GM19025 (cell line): ENCODE measurements around the gene ATP7A.
"Not testable (repeated sequence)": the region's sequence is repeated elsewhere in the genome, so short reads cannot be mapped to it uniquely, and the experiment has no call there.

ENCODE experiments used
- ATAC-seq: cut with Tn5 transposase; IDR thresholded peaks from one replicate; pipeline ENCODE4 v1.9.1; 2021; ENCODE audit warnings: mild to moderate bottlenecking, low read depth, moderate library complexity; ENCODE audit not compliant: unreplicated experiment

Gene ATP7A

DNA sequence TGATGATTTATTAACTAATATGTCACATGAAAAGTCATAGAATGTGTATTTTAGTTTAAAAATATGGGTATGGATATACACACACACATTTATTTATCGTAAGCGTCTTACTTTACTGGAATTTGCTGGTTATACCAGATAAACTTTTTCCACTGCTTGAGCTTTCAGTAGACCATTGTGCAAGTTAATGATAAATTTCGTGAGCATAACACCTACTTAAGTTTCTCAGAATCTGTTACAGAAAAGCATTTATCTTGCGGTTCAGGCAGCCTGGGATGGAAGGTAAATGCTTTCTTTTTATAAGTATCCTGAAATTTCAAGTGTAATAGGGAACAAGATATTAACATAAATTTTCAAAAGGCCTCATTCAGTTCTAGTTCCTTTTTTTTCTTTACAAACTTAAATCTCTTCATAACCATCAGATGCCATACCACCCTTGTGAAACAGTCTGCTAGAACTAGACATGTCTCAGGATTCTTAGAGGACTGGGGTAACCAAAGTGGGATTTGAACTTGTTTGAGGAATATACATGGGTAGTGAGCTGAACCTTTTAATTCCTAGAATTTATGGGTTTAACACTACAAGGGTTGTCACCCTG, 27.7 kb downstream of the ATP7A start:
- ATAC-seq: no peak

DNA sequence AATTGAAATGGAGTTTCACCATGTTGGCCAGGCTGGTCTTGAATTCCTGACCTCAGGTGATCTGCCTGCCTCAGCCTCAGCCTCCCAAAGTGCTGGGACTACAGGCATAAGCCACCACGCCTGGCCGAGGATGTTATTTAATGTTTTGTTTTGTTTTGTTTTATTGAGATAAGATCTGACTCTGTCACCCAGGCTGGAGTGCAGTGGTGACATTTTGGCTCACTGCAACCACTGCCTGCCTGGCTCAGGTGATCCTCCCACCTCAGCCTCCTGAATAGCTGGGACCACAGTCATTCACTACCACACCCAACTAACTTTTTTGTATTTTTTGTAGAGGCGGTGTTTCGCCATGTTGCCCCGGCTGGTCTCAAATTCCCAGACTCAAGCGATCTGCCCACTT, 34.5 kb downstream of the ATP7A start:
- ATAC-seq: not testable (repeated sequence)

DNA sequence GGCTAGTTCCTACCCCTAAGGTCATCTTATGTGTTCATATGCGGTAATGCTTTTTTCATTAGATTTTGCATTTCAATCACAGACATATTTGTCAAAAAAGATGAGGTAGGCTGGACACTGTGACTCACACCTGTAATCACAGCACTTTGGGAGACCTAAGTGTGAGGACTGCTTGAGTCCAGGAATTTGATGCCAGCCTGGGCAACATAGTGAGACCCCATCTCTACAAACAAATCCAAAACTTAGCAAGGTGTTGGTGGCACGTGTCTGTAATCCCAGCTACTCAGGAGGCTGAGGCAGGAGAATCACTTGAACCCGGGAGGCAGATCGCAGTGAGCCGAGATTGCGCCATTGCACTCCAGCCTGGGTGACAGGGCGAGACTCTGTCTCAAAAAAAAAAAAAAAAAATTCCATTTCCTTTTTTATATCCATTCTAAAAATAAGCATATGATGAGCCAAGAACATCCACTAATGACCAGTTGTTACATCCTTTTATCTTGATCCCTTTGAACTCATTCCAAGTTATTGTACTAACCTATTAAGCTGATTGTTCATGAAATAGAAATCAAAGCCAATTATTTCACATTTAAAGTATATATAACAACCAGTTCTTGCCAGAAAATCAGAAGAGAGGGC, 35.5 kb downstream of the ATP7A start:
- no peak for ATAC-seq

DNA sequence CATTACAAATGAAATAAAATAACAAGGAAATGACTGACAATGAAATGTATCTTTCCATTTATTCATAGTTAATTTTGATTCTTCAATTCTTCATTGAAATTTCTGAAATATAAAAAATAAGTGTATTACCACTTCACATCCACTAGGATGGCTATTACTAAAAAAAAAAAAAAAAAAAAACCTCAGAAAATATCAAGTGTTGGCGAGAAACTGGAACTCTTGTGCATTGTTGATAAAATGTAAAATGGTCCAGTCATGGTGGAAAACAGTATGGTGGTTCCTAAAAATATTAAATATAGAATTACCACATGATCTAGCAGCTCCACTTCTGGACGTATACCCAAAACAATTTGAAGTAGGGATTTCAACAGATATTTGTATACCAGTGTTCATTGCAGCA, 36.1 kb downstream of the ATP7A start:
- ATAC-seq: no peak

DNA sequence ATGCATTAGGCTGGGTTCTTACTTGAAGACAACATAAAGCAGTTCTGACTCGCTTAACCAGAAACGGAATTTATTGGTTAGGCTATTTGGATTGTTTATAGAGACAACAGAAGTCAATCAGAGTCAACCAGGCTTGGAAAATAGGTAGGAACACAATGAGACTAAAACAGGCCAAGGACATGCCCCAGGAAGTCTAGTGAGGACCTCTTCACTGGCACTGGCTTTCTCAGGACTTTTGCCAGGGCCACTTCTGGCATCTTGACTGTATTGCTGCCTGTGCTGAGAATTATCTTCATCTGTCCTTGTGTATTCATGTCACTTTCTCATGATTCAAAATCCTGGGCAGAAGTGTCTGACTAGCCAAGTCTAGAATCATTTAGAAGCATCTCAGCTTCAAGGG, 39.3 kb downstream of the ATP7A start:
- no peak for ATAC-seq

DNA sequence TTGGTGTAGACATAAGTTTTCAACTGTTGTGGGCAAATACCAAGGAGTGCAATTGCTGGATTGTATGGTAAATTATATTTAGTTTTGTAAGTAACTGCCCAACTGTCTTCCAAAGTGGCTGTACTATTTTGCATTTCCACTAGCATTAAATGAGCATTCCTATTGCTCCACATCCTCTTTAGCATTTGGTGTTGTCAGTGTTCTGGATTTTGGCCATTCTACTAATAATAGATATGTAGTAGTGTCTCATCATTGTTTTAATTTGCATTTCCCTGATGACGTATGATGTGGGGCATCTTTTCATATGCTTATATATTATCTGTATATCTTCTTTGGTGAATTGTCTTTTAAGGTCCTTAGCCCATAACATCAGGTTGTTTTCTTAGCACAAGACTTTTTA, 41.7 kb downstream of the ATP7A start:
- ATAC-seq: no peak

DNA sequence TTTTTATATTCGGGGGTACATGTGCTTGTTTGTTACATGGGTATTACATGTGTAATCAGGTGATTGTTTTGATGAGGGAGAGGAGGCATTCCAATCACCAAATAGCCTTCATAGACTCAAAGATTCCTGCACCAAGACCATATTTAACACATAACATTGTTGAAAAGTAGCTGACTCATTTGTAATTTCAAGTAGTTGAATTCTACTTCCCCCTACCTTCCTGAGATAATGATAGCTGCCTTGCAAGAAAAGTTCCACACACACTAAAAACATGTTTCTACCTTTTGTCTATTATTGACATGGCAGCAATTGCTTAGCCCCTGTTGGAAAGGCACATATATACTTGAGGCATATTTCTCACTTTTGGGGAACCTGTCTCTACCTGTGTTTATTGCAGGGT, 42.8 kb downstream of the ATP7A start:
- ATAC-seq: no peak

DNA sequence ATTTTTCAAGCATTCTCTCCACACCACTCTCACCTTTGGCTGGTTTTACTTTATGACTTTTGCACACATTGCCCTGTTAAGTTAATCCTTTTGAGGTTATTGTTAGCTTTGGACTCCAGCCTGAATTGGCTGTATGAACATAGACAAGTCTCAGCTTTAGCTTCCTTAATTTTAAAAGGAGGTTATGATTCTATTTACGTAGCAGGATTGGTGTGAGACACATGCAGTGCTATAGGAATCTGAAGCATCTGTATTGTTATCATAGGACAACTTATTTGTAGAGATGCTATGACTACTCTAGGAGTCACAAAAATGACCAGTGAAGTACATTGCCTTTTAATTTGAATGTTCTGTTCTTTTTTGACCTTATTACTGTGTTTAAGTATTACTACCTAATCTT, 43.2 kb downstream of the ATP7A start:
- ATAC-seq: no peak

DNA sequence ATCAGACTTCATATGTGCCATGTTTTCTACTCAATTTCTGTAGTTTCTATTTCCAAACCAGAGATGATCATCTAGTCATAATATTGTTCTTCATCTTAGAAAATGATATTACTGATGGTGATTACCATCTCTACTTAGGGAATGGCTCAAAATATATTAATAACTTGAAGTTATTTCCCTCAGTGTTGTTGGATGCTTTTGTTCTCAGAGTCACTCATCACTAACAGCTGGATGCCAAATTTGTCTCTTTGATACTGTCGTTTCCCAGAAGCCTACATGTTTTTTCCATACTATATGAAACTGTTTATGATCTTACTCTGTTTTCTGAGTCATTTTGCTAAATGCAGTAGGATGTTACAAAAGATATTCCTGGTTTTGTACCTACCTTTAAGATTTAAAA, 50.1 kb downstream of the ATP7A start:
- ATAC-seq: no peak

DNA sequence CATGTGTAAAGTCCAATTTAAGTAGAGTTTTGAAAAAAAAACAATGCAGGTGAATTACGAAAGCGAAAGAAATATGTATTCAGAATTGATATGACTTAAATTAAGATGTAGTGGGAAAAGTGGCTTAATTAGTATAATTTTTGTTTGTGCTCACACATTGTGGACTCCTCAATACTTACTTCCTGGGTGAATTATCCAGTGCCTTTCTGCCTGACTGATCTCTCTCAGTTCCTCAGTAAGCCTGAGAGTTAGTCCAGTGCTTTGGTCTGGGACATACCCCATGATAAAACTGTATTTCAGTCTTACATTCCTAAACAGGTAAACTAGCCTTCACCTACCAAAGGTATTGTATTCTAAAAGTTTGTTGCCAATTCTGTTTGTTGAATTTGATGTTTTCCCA, 50.6 kb downstream of the ATP7A start:
- no peak for ATAC-seq

DNA sequence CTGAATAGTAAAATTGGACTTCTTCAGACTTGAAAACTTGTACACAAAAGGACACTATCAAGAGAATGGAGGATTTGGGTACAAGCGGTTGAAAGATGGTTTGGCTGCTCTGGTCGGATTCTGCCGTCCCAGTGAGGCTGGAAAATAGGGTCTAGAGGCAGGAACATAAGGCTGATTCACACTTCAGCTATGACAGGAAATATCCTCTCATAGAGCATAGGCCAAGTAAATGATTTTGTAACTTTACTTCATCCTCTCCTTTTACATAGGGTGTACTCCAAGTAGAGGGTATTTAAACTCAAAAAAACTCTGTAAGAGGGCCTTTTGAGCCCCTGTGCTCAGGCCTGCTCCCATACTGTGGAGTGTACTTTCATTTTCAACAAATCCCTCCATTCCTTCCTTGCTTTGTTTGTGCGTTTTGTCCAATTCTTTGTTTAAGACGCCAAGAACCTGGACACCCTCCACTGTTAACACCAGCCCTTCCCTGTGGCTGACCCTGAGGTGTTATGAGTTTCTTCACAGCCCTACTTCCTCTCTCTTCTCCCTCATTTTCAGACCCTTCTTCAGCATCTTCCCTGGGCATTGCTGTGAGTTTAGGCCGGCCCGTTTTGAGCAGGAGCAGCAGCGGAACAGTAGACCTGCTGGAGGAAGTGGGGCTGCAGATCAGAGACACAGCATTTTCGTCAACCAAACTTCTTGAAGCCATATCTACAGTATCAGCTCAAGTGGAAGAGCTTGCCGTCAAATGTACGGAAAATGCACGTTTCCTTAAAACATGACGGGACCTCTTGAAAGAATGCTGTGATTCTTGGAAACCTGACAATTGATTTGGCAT, 51.8 kb downstream of the ATP7A start:
- no peak for ATAC-seq

DNA sequence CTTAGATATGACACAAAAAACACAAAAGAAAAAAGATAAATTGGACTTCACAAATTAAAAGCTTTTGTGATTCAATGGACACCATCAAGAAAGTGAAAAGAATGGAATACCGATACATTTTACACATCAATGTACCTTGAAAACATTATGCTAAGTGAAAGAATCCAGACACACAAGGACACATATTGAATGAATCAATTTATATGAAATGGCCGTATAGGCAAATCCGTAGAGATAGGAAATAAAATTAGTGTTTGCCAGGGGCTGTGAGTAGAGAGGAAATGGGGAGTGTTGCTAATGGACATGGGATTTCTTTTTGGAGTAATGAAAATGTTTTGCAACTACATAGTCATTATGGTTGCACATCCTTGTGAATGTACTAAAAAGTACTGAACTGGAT, 55.9 kb downstream of the ATP7A start:
- ATAC-seq: no peak

DNA sequence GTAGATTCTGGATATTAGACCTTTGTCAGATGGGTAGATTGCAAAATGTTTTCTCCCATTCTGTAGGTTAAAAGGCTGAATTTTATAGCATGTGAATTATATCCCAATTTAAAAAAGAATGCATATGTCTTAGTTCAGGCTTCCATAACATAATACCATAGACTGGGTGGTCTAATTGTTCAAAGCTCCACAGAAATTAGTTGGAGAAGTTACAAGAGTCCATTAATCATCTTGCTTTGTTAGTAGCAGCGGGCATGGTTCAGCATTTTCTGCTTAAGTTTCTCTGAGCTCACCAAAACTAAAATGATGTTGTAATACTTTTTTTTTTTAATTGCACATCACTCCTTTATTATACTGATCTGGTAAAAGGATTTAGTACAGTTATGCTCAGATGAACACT, 57.1 kb downstream of the ATP7A start:
- no peak for ATAC-seq

DNA sequence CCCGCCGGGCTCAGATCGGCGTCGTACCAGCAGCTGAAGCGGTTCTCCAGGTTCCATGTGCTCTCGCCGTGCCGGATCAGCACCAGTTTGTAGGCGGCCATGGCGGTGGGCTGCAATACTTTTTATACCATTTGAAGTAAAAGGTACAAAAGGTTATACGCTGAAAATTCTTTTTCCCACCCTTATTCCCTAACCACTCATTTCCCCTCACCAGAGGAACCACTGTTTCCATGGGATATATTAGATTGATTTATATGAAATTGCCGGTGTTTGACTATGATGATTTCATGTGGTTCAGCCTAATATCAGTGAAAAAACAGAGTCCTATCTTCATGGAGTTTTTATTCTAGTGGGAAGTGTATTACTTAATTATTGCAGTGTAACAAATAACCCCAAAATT, 59.0 kb downstream of the ATP7A start, which contains the start of gene PGAM4:
PGAM4 (minus strand) TSS at position 101 of the 400 bp plus-strand sequence; CDS start at position 101, 0 bp downstream.
- ATAC-seq: no peak

DNA sequence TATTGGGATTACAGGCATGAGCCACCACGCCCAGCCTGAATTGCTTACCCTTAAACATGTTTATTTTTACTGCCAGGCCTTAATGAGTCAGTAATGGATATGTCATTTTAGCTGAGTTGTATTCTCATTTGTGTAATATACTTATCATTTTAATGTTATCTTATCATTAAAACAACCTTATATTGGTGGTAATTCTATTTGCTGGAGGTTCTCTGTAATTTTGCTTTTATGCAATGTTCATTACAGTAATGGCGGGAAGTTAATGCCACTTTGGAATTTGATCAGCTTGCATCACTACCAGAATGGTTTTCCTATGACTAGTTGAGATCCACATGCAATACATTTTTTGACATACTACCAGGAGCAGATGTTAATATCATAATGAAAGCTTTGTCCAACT, 65.3 kb downstream of the ATP7A start:
- ATAC-seq: no peak

DNA sequence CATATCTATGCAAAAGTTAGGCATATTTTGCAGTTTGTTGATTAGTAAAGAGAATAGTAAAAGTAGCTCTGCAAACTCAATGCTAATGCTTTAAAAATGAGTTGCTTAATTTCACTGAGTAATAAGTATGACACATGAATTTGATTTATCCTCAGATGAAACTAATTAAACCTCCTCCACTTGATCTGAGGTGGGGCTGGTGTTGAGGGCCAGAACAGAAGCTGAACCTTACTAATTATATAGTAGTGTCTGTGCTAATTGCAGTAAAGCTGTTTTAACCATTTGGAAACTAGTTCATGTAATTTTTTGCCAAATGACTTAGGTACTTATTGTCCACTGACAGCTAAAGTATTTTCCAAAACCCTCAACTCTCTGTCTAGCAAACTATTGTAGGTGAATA, 66.6 kb downstream of the ATP7A start:
- ATAC-seq: no peak

DNA sequence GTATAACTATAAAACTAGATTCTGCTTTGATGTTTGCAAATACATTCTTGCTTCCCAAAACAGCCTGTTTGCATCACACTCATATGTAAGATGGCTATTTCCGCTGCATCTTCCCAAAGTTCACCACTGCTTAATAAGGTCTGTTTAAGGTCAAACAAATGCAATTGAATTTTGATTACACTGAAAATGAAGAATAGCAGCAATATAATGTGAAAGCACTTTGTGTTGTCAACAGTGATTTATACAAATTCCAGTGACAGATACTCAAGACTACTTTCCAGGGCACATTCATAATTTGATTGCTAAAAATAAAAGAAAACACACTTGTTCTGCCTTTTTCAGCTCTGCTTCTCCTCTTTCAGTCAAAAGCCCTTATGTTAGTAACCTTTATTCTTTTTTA, 67.0 kb downstream of the ATP7A start:
- ATAC-seq: no peak

DNA sequence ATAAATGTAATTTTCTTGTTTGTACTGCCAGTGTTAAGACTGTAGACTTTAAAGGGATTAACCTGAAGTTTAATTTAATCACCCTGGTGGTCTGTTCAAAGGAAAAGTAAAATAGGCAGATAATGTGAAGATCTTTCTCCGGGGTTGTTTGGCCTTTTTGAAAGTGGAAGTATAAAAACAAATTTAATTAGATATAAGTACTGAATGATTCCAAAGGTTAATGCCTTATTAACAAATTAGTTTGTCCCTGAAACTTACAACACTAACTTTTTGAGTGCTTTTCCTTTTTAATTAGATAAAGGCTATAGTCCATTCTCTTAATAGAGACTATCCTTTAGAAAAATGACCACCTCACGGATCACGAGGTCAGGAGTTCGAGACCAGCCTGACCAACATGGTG, 69.4 kb downstream of the ATP7A start:
- ATAC-seq: no peak

DNA sequence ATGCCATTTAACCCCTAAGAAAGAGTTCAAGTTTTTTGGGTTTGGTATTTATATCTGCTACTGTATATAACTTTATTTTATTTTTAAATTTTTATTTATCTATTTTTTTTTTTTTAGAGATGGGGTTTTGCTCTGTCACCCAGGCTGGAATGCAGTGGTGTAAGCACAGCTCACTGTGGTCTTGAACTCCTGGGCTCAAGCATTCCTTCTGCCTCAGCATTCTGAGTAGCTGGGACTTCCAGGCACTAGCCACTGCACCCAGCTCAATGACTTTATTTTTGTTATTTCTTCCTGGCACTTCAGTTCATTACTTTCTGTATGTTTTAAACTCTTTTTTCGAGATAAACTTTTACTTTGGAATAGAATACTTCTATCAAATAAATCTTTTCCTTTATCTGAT, 101.4 kb downstream of the ATP7A start:
- no peak for ATAC-seq

DNA sequence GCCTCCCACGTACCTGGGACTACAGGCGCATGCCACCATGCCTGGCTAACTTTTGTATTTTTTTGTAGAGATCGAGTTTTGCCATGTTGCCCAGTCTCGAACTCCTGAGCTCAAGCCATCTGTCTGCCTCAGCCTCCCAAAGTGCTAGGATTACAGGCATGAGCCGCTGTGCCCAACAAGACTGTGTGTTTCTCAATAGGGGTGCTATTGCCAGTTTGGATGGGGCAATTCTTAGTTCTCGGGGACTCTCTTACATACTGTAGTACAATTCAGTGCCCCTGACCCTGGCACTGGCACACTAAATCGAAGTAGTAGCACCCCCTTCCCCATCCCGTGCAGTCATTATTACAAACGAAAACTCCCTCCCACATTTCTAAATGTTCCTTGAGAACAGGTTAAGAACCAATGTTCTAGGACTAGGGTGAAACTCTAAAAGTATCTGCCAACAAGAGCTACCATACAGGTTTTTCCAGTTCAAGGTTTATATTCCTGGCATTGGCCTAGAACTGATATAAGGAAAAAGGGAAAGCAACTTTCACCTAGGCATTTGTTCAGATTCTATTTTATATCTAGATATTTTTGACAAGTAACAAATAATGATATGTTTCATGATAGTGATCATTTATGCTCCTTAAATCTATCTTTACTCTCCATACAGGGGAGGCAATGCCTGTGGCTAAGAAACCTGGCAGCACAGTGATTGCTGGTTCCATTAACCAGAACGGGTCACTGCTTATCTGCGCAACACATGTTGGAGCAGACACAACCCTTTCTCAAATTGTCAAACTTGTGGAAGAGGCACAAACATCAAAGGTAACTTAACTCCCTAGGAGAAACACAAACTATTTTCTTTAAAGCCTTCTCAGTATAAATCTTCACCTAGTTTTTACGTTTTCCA, 109.3 kb downstream of the ATP7A start:
- no peak for ATAC-seq
